ENCODE results near the gene RGS2. TPM values are rescaled to one million over a fixed set of nuclear protein-coding genes. Genes with fewer than 3 reads are reported as not detected.
A peak's percentile ranks its signal among the peaks of the same experiment; 100 is the strongest.

RGS2 gene
- 10 to 100 TPM in 3 of 4 donors, 1 to 10 TPM in 1; 9.1 to 39.0 (median 17.8) TPM for total RNA-seq

- intact Hi-C loops (cut with DNase I) = loop anchor here (10.0 kb wide), 1 partner anchor 216 kb away; no protein-coding TSS in a partner anchor
- Histone ChIP-seq H3K27ac (peak within 1 kb of the TSS; percentile 83 to 95 (median 89)), H3K27me3 (no peaks in the 10 kb centered on the region), H3K4me1 (peaks cover 12 to 16% of the 10 kb centered on the region in 2 donors), H3K36me3 (no peaks in the 10 kb centered on the region), H3K4me3 (replicated peaks in 1 of 3) (peak within 1 kb of the TSS; percentile 51 to 78 (median 54)), H3K9me3 (no peaks in the 10 kb centered on the region)
- 0 to 1% methylated on average over 19 to 42 of the region's 72 CpGs for whole genome bisulfite sequencing, 2 donors
- DNase-seq = peak; percentile 88 to 91
- peak; percentile 67 to 99 for TF ChIP-seq POLR2A (IDR thresholded peaks at IDR 0.05)
- TF ChIP-seq CTCF (IDR thresholded peaks at IDR 0.05) = peak in 1 of 6 experiments; percentile 4
These were observed at the start of gene RGS2 for GRCh38 chr1:192808518-192809306. Gene RGS2 (plus strand): TSS chr1:192809039. CDS start chr1:192809072, 33 bp downstream.

GRCh38 chr1:192759104-192759503 lies 49.7 kb upstream of the RGS2 start:
- WGBS, 2 donors = 96% methylated on average over 1 of the region's 1 CpG
- intact Hi-C loops (cut with DNase I) = no loop called here
- Histone ChIP-seq H3K4me3 (replicated peaks in 1 of 3) (no peak overlapping the region), H3K36me3 (no peaks in the 10 kb centered on the region), H3K27ac (no peak overlapping the region), H3K4me1 (peaks cover 0 to 4% of the 10 kb centered on the region in 2 donors), H3K9me3 (no peaks in the 10 kb centered on the region), H3K27me3 (no peaks in the 10 kb centered on the region)
- DNase-seq = no peak
- TF ChIP-seq CTCF (IDR thresholded peaks at IDR 0.05) (no peak), POLR2A (IDR thresholded peaks at IDR 0.05) (no peak)

- intact Hi-C loops (cut with DNase I) = no loop called here
- H3K27me3 ChIP-seq = no peaks in the 10 kb centered on the region
- H3K4me3 ChIP-seq (replicated peaks in 1 of 3) = no peak overlapping the region
- H3K27ac ChIP-seq = no peak overlapping the region
- H3K36me3 ChIP-seq = no peaks in the 10 kb centered on the region
- peaks cover 0 to 9% of the 10 kb centered on the region in 2 donors for H3K4me1 ChIP-seq
- 95 to 97% methylated on average over 4 of the region's 4 CpGs for WGBS, 2 donors
- H3K9me3 ChIP-seq = no peaks in the 10 kb centered on the region
- no peak for TF ChIP-seq POLR2A (IDR thresholded peaks at IDR 0.05)
- no peak for TF ChIP-seq CTCF (IDR thresholded peaks at IDR 0.05)
- DNase-seq = no peak
These were observed 46.6 kb upstream of the RGS2 start for GRCh38 chr1:192762265-192762664.

GRCh38 chr1:192763243-192763642 lies 45.6 kb upstream of the RGS2 start:
- Histone ChIP-seq H3K27me3 (no peaks in the 10 kb centered on the region), H3K36me3 (no peaks in the 10 kb centered on the region), H3K27ac (no peak overlapping the region), H3K9me3 (no peaks in the 10 kb centered on the region), H3K4me1 (peaks cover 6 to 16% of the 10 kb centered on the region in 2 donors), H3K4me3 (replicated peaks in 1 of 3) (no peak overlapping the region)
- no peak for TF ChIP-seq POLR2A (IDR thresholded peaks at IDR 0.05)
- TF ChIP-seq CTCF (IDR thresholded peaks at IDR 0.05) = no peak
- no peak for DNase-seq
- intact Hi-C loops (cut with DNase I) = no loop called here

- no peak overlapping the region for H3K4me3 ChIP-seq (replicated peaks in 1 of 3)
- TF ChIP-seq POLR2A (IDR thresholded peaks at IDR 0.05) (no peak), CTCF (IDR thresholded peaks at IDR 0.05) (no peak)
- no peak overlapping the region for H3K27ac ChIP-seq
These were observed 45.1 kb upstream of the RGS2 start for GRCh38 chr1:192763756-192764155.

More at GRCh38 chr1:192763756-192764155, 45.1 kb upstream of the RGS2 start:
- Histone ChIP-seq H3K4me1 (peaks cover 8 to 19% of the 10 kb centered on the region in 2 donors), H3K27me3 (no peaks in the 10 kb centered on the region), H3K36me3 (no peaks in the 10 kb centered on the region), H3K9me3 (no peaks in the 10 kb centered on the region)
- no peak for DNase-seq
- 58 to 81% methylated on average over 1 of the region's 1 CpG for WGBS, 2 donors
- intact Hi-C loops (cut with DNase I) = no loop called here

Data from thyroid gland (tissue), 4 donors.